Thoracic aorta (tissue), 2 donors: ENCODE results near the gene SHROOM2. TPM values are rescaled to one million over a fixed set of nuclear protein-coding genes. Genes with fewer than 3 reads are reported as not detected.

Source experiments
- ATAC-seq: fragments of 150-250 bp; one replicate; pipeline ENCODE4 v1.8.0; 2017; ENCODE audit warnings: low read depth; ENCODE audit not compliant: insufficient number of reproducible peaks, low FRiP score
- DNase-seq: peaks from one replicate; pipeline ENCODE4 v3.0.0-alpha.2; 2020; ENCODE audit warnings: low spot score
- H3K27ac ChIP-seq, 2 donors: fragments of 200-600 bp; sonication (generic); 1 replicate in 1 of 2; 2 replicates in 1 of 2; pipeline ENCODE4 v1.5.1; 2016; ENCODE audit warnings: mild to moderate bottlenecking in 2 of 2, moderate library complexity in 2 of 2
- H3K27me3 ChIP-seq: fragments of 200-600 bp; sonication (generic); replicated peaks from 2 replicates; pipeline ENCODE4 v1.6.0; 2016; ENCODE audit warnings: mild to moderate bottlenecking; ENCODE audit not compliant: insufficient read depth
- H3K36me3 ChIP-seq: fragments of 200-600 bp; sonication (generic); one replicate; pipeline ENCODE4 v1.5.1; 2016
- H3K4me1 ChIP-seq, 2 donors: fragments of 200-600 bp; sonication (generic); 1 replicate in 1 of 2; 2 replicates in 1 of 2; pipeline versions ENCODE4 v1.5.1 to v1.6.0; 2016; ENCODE audit warnings: low read depth in 2 of 2, mild to moderate bottlenecking in 1 of 2; ENCODE audit not compliant: control insufficient read depth in 1 of 2
- H3K4me3 ChIP-seq: fragments of 200-600 bp; sonication (generic); 2 replicates; pipeline ENCODE4 v1.5.1; 2016; ENCODE audit warnings: mild to moderate bottlenecking
- H3K9me3 ChIP-seq: fragments of 200-600 bp; sonication (generic); 2 replicates; pipeline ENCODE4 v1.5.1; 2016
- CTCF ChIP-seq: fragments of 200-600 bp; sonication (generic); IDR thresholded peaks from one replicate; pipeline ENCODE4 v1.5.1; 2019; ENCODE audit warnings: antibody characterized with exemption
- total RNA-seq, 2 donors: library from RNA; depleted of rRNA; stranded (reverse); fragments of >200 nt; gene quantifications; one replicate each; pipeline versions ENCODE4 v1.1.0 to v1.2.3, GENCODE V29; 2016

The SHROOM2 gene
- total RNA-seq, 2 donors from 2014 or later, result 2.0 TPM

- no peak overlapping the region for H3K27ac ChIP-seq
- TF ChIP-seq CTCF, result no peak
- no peaks in the 10 kb centered on the region for H3K36me3 ChIP-seq
- H3K4me1 ChIP-seq, result no peaks in the 10 kb centered on the region
- no peak for ATAC-seq
- H3K27me3 ChIP-seq, result no peaks in the 10 kb centered on the region
- no peak for DNase-seq
- H3K9me3 ChIP-seq, result no peaks in the 10 kb centered on the region
- H3K4me3 ChIP-seq, result no peak overlapping the region
These were observed 161.0 kb downstream of the SHROOM2 start for GRCh38 chrX:9947131-9947794.

GRCh38 chrX:9948406-9948805 is 162.2 kb downstream of the SHROOM2 start:
- ATAC-seq, result no peak

GRCh38 chrX:9952300-9952699 is 166.1 kb downstream of the SHROOM2 start:
- DNase-seq, result no peak
- H3K27ac ChIP-seq, result no peak overlapping the region

More at GRCh38 chrX:9948406-9948805, 162.2 kb downstream of the SHROOM2 start:
- no peak overlapping the region for H3K27ac ChIP-seq
- DNase-seq, result no peak
- H3K27me3 ChIP-seq, result no peaks in the 10 kb centered on the region
- no peaks in the 10 kb centered on the region for H3K36me3 ChIP-seq
- no peak overlapping the region for H3K4me3 ChIP-seq
- no peaks in the 10 kb centered on the region for H3K4me1 ChIP-seq
- no peaks in the 10 kb centered on the region for H3K9me3 ChIP-seq
- no peak for TF ChIP-seq CTCF

GRCh38 chrX:9953396-9953795 is 167.2 kb downstream of the SHROOM2 start:
- no peak overlapping the region for H3K4me3 ChIP-seq
- no peak overlapping the region for H3K27ac ChIP-seq
- H3K36me3 ChIP-seq, result no peaks in the 10 kb centered on the region
- no peaks in the 10 kb centered on the region for H3K9me3 ChIP-seq
- no peaks in the 10 kb centered on the region for H3K27me3 ChIP-seq
- no peaks in the 10 kb centered on the region for H3K4me1 ChIP-seq
- ATAC-seq, result no peak
- no peak for TF ChIP-seq CTCF
- DNase-seq, result no peak

More at GRCh38 chrX:9952300-9952699, 166.1 kb downstream of the SHROOM2 start:
- Histone ChIP-seq H3K27me3 (no peaks in the 10 kb centered on the region), H3K9me3 (no peaks in the 10 kb centered on the region), H3K36me3 (no peaks in the 10 kb centered on the region), H3K4me3 (no peak overlapping the region), H3K4me1 (no peaks in the 10 kb centered on the region)
- TF ChIP-seq CTCF, result no peak
- no peak for ATAC-seq

GRCh38 chrX:9955506-9955905 is 169.3 kb downstream of the SHROOM2 start:
- DNase-seq (no peak), ATAC-seq (no peak)
- no peaks in the 10 kb centered on the region for H3K36me3 ChIP-seq
- no peaks in the 10 kb centered on the region for H3K27me3 ChIP-seq
- no peak overlapping the region for H3K27ac ChIP-seq
- no peak for TF ChIP-seq CTCF
- no peak overlapping the region for H3K4me3 ChIP-seq
- no peaks in the 10 kb centered on the region for H3K9me3 ChIP-seq
- H3K4me1 ChIP-seq, result no peaks in the 10 kb centered on the region
